HepG2 (cell line): ENCODE data around the gene TTN. TPM values are rescaled to one million over a fixed set of nuclear protein-coding genes. Genes with fewer than 3 reads are reported as not detected.

Source experiments
- ATAC-seq: fragments of 200-7000 bp; cut with Tn5 transposase; 3 replicates; pipeline ENCODE4 v1.9.1; 2020; ENCODE audit warnings: mild to moderate bottlenecking, moderate library complexity
- BruUV-seq: library from RNA; stranded (reverse); fragments of 400-500 nt; replicated peaks from 2 replicates; lab custom pipeline; 2021; lab: Mats Ljungman, UMichigan
- CTCF ChIA-PET: fragments of 300-600 bp; formaldehyde crosslinking; extraction: SDS; loops from one replicate; lab custom pipeline; 2021; ENCODE audit warnings: low total read pairs, inconsistent platforms, low intra/inter-chr PET ratio; lab: Yijun Ruan, JAX
- POLR2A ChIA-PET: fragments of 350-600 bp; sonication (Branson Sonifier 250); formaldehyde crosslinking; loops from one replicate; lab custom pipeline; 2020; ENCODE audit warnings: antibody characterized with exemption, inconsistent platforms; lab: Yijun Ruan, JAX
- DNase-seq: peaks from one replicate; pipeline ENCODE4 v3.0.0-alpha.2; 2015; ENCODE audit warnings: low spot score
- FAIRE-seq: peaks from 3 replicates; lab custom pipeline; 2011; peaks lifted over from hg19 to GRCh38; lab: Jason Lieb, UNC
- H2AFZ ChIP-seq: one replicate; pipeline ENCODE4 v1.6.1; 2011; ENCODE audit warnings: low read length, inconsistent platforms
- H3K27ac ChIP-seq: fragments of 300-600 bp; 3 replicates; pipeline ENCODE4 v1.8.0; 2011; ENCODE audit warnings: mixed run types, mild to moderate bottlenecking, mixed read lengths, low read length, inconsistent platforms; ENCODE audit not compliant: insufficient read depth; ENCODE audit errors: extremely low read length
- H3K27me3 ChIP-seq, 2 experiments: fragments of 200-600 bp in 1 of 2; 2 replicates in 1 of 2; 3 replicates in 1 of 2; pipeline versions ENCODE4 v1.6.0 to v1.8.0; 2011; ENCODE audit warnings: low read length in 2 of 2, mild to moderate bottlenecking in 2 of 2, moderate library complexity in 2 of 2, inconsistent platforms in 1 of 2; ENCODE audit not compliant: insufficient read depth in 2 of 2, control insufficient read depth in 1 of 2
- H3K36me3 ChIP-seq, 2 experiments: fragments of 200-600 bp in 1 of 2; replicated peaks in 1 of 2; 2 replicates in 1 of 2; 3 replicates in 1 of 2; pipeline versions ENCODE4 v1.5.1 to v1.8.0; 2011; ENCODE audit warnings: low read length in 2 of 2, inconsistent platforms in 1 of 2; ENCODE audit not compliant: insufficient read depth in 2 of 2, control insufficient read depth in 1 of 2
- H3K4me1 ChIP-seq: 2 replicates; pipeline ENCODE4 v1.5.1; 2012; ENCODE audit warnings: low read length, inconsistent platforms; ENCODE audit not compliant: insufficient read depth
- H3K4me2 ChIP-seq: 2 replicates; pipeline ENCODE4 v1.6.0; 2011; ENCODE audit warnings: low read depth, low read length, inconsistent platforms
- H3K4me3 ChIP-seq, 3 experiments: fragments of 200-600 bp in 1 of 3; sonication (generic), shearing (Covaris generic) in 1 of 3; replicated peaks in 1 of 3; 2 replicates each; pipeline ENCODE4 v1.5.1; 2011 to 2016; ENCODE audit warnings: low read length in 3 of 3, inconsistent platforms in 2 of 3, low read depth in 2 of 3, mild to moderate bottlenecking in 2 of 3, control low read depth in 1 of 3, mixed read lengths in 1 of 3; ENCODE audit not compliant: insufficient read depth in 1 of 3
- H3K79me2 ChIP-seq: one replicate; pipeline ENCODE4 v1.6.1; 2011; ENCODE audit warnings: low read length, inconsistent platforms; ENCODE audit not compliant: insufficient read depth
- H3K9ac ChIP-seq: 2 replicates; pipeline ENCODE4 v1.6.0; 2011; ENCODE audit warnings: mild to moderate bottlenecking, low read depth, low read length, inconsistent platforms; ENCODE audit not compliant: insufficient read depth
- H3K9me3 ChIP-seq: 2 replicates; pipeline ENCODE4 v1.5.1; 2012; ENCODE audit warnings: mild to moderate bottlenecking, low read length
- H4K20me1 ChIP-seq: 2 replicates; pipeline ENCODE4 v1.6.0; 2011; ENCODE audit warnings: inconsistent platforms, mild to moderate bottlenecking, low read length, moderate library complexity; ENCODE audit not compliant: insufficient read depth
- DMAP1 ChIP-seq: IDR thresholded peaks from 2 replicates; pipeline ENCODE4 v1.6.1; 2016
- FOXK1 ChIP-seq: sonication (generic); formaldehyde crosslinking; IDR thresholded peaks from 2 replicates; pipeline ENCODE4 v1.4.0; 2020; ENCODE audit warnings: low read depth, missing genetic modification reagents, borderline replicate concordance
- HDAC1 ChIP-seq: sonication (generic); formaldehyde crosslinking; IDR thresholded peaks from 2 replicates; pipeline ENCODE4 v1.5.1; 2020; ENCODE audit warnings: mild to moderate bottlenecking, missing genetic modification reagents
- HMGA1 ChIP-seq: sonication (generic); formaldehyde crosslinking; conservative IDR thresholded peaks from 2 replicates; pipeline ENCODE4 v1.4.0; 2020; ENCODE audit warnings: missing genetic modification reagents
- KLF16 ChIP-seq, 2 experiments: sonication (generic) in 1 of 2; formaldehyde crosslinking in 1 of 2; IDR thresholded peaks; 2 replicates each; pipeline versions ENCODE4 v1.6.1 to v1.8.0; 2016 to 2023; ENCODE audit warnings: missing genetic modification reagents in 2 of 2, missing compliant biosample characterization in 1 of 2
- NR2F6 ChIP-seq, 2 experiments: IDR thresholded peaks; 2 replicates each; pipeline ENCODE4 v1.6.1; 2016; ENCODE audit warnings: antibody characterized with exemption in 1 of 2, mild to moderate bottlenecking in 1 of 2
- PHF8 ChIP-seq: sonication (generic); formaldehyde crosslinking; IDR thresholded peaks from 2 replicates; pipeline ENCODE4 v1.5.0; 2020; ENCODE audit warnings: missing genetic modification reagents
- SOX6 ChIP-seq, 2 experiments: fragments of 450-650 bp in 1 of 2; sonication (generic) in 1 of 2; formaldehyde crosslinking in 1 of 2; IDR thresholded peaks; 2 replicates each; pipeline versions ENCODE4 v1.4.0 to v1.6.1; 2017 to 2020; ENCODE audit warnings: antibody characterized with exemption in 1 of 2, mild to moderate bottlenecking in 1 of 2, missing genetic modification reagents in 1 of 2
- TAF15 ChIP-seq: fragments of 200-400 bp; formaldehyde crosslinking; IDR thresholded peaks from one replicate; pipeline ENCODE4 v1.6.1; 2018; ENCODE audit warnings: mild to moderate bottlenecking, low read depth, low read length; ENCODE audit not compliant: poor library complexity, severe bottlenecking
- THAP11 ChIP-seq: IDR thresholded peaks from 2 replicates; pipeline ENCODE4 v1.6.1; 2016; ENCODE audit warnings: missing biosample characterization, missing genetic modification reagents
- ZNF550 ChIP-seq: sonication (generic); formaldehyde crosslinking; IDR thresholded peaks from 2 replicates; pipeline ENCODE4 v1.4.0; 2020; ENCODE audit warnings: mild to moderate bottlenecking, missing genetic modification reagents, borderline replicate concordance
- ZNF660 ChIP-seq: sonication (generic); formaldehyde crosslinking; IDR thresholded peaks from 2 replicates; pipeline ENCODE4 v1.5.1; 2020; ENCODE audit warnings: mild to moderate bottlenecking, low read depth, missing genetic modification reagents, borderline replicate concordance
- WGBS: methylation state at CpG from one replicate; pipeline ENCODE4 v1.1.6; 2017; ENCODE audit warnings: low lambda C conversion rate; 5-methylcytosine and 5-hydroxymethylcytosine counted together
- in situ Hi-C: cut with HindIII; loops from 2 replicates; pipeline ENCODE4 v1.10.0; 2017; ENCODE audit warnings: low pct_unique_long_range_greater_than_20kb; ENCODE audit not compliant: extremely low pct_ligation_motif_present
- intact Hi-C: fragments of 100-400 bp; cut with micrococcal nuclease; formaldehyde crosslinking; loops from one replicate; pipeline ENCODE4 v1.10.0; 2022; ENCODE audit not compliant: unreplicated experiment
- polyA plus RNA-seq, 8 experiments: library from polyadenylated mRNA; depleted of rRNA in 3 of 8; stranded (reverse) in 7 of 8; unstranded in 1 of 8; fragments of >200 nt; fragmentation: Illumina TruSeq in 4 of 8; extraction: Trizol in 4 of 8; gene quantifications; 2 replicates each; pipeline versions ENCODE4 v1.2.1 to v1.2.3, GENCODE V29; 2011 to 2016; ENCODE audit warnings: low read depth in 4 of 8, missing spikeins in 1 of 8, mixed read lengths in 1 of 8; ENCODE audit not compliant: insufficient read depth in 1 of 8
- total RNA-seq, 5 experiments: library from RNA; depleted of rRNA; stranded (reverse); fragments of >200 nt; fragmentation: Illumina TruSeq; extraction: Trizol; gene quantifications; 2 replicates each; pipeline ENCODE4 v1.2.3, GENCODE V29; 2016; ENCODE audit warnings: low read depth in 1 of 5
- TF ChIP-seq, protein P1 (sequence below): IDR thresholded peaks from 2 replicates; pipeline ENCODE4 v1.6.1; 2012; ENCODE audit warnings: low read length, improper control_type of control experiment
- TF ChIP-seq, protein P2 (sequence below): sonication (generic); formaldehyde crosslinking; IDR thresholded peaks from 2 replicates; pipeline ENCODE4 v1.9.0; 2021; ENCODE audit warnings: mild to moderate bottlenecking, missing genetic modification reagents

The TTN gene
- total and polyA plus RNA-seq, 2 of the 13 experiments (the other 11 are each of a cell fraction or from before 2014, with no cell fraction given), result under 0.01 TPM

DNA sequence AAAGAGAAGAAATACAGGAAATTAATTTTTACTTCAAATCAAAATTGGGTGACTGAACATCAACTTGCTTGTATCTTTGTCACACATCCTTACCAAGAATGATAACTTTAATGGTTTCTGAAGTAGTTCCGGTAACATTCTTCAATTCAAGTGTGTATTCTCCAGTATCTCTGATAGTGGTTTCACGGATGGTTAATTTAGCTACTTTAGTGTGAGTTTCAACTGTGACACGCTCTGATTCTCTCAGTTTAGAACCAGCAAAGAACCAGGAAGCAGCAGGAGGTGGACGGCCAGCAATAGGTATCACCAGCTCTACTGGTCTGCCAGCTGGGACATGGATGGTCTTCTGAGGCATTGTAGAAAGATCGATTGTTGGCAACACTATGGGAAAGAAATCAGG, 264.7 kb downstream of the TTN start:
- no peaks in the 10 kb centered on the region for H4K20me1 ChIP-seq
- DNase-seq (no peak), ATAC-seq (no peak), FAIRE-seq (no peak)
- no peak overlapping the region for H3K4me2 ChIP-seq
- H3K9ac ChIP-seq, result no peak overlapping the region
- no peaks in the 10 kb centered on the region for H3K9me3 ChIP-seq
- 50% methylated on average over 5 of the region's 5 CpGs for WGBS
- POLR2A ChIA-PET, result no interaction called here
- intact Hi-C loops, result no loop called here
- no peak overlapping the region for H2AFZ ChIP-seq
- in situ Hi-C loops, result no loop called here
- no peak overlapping the region for H3K27ac ChIP-seq
- no peaks in the 10 kb centered on the region for H3K79me2 ChIP-seq
- CTCF ChIA-PET, result no interaction called here
- no peak overlapping the region for H3K4me3 ChIP-seq
- no peaks in the 10 kb centered on the region; a peak in 1 of 5 replicates for H3K27me3 ChIP-seq
- H3K4me1 ChIP-seq, result no peaks in the 10 kb centered on the region
- no TSS peak for BruUV-seq
- no peaks in the 10 kb centered on the region for H3K36me3 ChIP-seq
- TF ChIP-seq, protein P1, sequence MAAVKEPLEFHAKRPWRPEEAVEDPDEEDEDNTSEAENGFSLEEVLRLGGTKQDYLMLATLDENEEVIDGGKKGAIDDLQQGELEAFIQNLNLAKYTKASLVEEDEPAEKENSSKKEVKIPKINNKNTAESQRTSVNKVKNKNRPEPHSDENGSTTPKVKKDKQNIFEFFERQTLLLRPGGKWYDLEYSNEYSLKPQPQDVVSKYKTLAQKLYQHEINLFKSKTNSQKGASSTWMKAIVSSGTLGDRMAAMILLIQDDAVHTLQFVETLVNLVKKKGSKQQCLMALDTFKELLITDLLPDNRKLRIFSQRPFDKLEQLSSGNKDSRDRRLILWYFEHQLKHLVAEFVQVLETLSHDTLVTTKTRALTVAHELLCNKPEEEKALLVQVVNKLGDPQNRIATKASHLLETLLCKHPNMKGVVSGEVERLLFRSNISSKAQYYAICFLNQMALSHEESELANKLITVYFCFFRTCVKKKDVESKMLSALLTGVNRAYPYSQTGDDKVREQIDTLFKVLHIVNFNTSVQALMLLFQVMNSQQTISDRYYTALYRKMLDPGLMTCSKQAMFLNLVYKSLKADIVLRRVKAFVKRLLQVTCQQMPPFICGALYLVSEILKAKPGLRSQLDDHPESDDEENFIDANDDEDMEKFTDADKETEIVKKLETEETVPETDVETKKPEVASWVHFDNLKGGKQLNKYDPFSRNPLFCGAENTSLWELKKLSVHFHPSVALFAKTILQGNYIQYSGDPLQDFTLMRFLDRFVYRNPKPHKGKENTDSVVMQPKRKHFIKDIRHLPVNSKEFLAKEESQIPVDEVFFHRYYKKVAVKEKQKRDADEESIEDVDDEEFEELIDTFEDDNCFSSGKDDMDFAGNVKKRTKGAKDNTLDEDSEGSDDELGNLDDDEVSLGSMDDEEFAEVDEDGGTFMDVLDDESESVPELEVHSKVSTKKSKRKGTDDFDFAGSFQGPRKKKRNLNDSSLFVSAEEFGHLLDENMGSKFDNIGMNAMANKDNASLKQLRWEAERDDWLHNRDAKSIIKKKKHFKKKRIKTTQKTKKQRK, result no peak
- TF ChIP-seq HDAC1 (CRISPR knock-in tag) (no peak), KLF16 (CRISPR knock-in tag; IDR thresholded peaks at IDR 0.05) (no peak), NR2F6 (IDR thresholded peaks at IDR 0.05) (no peak), NR2F6 (CRISPR knock-in tag; IDR thresholded peaks at IDR 0.05) (no peak), HMGA1 (CRISPR knock-in tag) (no peak), SOX6 (IDR thresholded peaks at IDR 0.05) (no peak), SOX6 (CRISPR knock-in tag; IDR thresholded peaks at IDR 0.05) (no peak), THAP11 (CRISPR knock-in tag) (no peak), ZNF550 (CRISPR knock-in tag) (no peak), ZNF660 (CRISPR knock-in tag) (no peak), FOXK1 (CRISPR knock-in tag) (no peak), TAF15 (no peak), PHF8 (CRISPR knock-in tag) (no peak), DMAP1 (CRISPR knock-in tag) (no peak)
- TF ChIP-seq, protein P2, sequence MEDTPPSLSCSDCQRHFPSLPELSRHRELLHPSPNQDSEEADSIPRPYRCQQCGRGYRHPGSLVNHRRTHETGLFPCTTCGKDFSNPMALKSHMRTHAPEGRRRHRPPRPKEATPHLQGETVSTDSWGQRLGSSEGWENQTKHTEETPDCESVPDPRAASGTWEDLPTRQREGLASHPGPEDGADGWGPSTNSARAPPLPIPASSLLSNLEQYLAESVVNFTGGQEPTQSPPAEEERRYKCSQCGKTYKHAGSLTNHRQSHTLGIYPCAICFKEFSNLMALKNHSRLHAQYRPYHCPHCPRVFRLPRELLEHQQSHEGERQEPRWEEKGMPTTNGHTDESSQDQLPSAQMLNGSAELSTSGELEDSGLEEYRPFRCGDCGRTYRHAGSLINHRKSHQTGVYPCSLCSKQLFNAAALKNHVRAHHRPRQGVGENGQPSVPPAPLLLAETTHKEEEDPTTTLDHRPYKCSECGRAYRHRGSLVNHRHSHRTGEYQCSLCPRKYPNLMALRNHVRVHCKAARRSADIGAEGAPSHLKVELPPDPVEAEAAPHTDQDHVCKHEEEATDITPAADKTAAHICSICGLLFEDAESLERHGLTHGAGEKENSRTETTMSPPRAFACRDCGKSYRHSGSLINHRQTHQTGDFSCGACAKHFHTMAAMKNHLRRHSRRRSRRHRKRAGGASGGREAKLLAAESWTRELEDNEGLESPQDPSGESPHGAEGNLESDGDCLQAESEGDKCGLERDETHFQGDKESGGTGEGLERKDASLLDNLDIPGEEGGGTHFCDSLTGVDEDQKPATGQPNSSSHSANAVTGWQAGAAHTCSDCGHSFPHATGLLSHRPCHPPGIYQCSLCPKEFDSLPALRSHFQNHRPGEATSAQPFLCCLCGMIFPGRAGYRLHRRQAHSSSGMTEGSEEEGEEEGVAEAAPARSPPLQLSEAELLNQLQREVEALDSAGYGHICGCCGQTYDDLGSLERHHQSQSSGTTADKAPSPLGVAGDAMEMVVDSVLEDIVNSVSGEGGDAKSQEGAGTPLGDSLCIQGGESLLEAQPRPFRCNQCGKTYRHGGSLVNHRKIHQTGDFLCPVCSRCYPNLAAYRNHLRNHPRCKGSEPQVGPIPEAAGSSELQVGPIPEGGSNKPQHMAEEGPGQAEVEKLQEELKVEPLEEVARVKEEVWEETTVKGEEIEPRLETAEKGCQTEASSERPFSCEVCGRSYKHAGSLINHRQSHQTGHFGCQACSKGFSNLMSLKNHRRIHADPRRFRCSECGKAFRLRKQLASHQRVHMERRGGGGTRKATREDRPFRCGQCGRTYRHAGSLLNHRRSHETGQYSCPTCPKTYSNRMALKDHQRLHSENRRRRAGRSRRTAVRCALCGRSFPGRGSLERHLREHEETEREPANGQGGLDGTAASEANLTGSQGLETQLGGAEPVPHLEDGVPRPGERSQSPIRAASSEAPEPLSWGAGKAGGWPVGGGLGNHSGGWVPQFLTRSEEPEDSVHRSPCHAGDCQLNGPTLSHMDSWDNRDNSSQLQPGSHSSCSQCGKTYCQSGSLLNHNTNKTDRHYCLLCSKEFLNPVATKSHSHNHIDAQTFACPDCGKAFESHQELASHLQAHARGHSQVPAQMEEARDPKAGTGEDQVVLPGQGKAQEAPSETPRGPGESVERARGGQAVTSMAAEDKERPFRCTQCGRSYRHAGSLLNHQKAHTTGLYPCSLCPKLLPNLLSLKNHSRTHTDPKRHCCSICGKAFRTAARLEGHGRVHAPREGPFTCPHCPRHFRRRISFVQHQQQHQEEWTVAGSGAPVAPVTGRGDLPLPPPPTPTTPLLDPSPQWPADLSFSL (CRISPR knock-in tag), result no peak
